HG02678 (cell line): ENCODE data around the gene CSNK1G3.
"Not testable (repeated sequence)": the region's sequence is repeated elsewhere in the genome, so short reads cannot be mapped to it uniquely, and the experiment has no call there.

ENCODE experiments used
- ATAC-seq: cut with Tn5 transposase; IDR thresholded peaks from one replicate; pipeline ENCODE4 v1.9.1; 2021; ENCODE audit warnings: mild to moderate bottlenecking, moderate library complexity; ENCODE audit not compliant: unreplicated experiment

CSNK1G3 gene

DNA sequence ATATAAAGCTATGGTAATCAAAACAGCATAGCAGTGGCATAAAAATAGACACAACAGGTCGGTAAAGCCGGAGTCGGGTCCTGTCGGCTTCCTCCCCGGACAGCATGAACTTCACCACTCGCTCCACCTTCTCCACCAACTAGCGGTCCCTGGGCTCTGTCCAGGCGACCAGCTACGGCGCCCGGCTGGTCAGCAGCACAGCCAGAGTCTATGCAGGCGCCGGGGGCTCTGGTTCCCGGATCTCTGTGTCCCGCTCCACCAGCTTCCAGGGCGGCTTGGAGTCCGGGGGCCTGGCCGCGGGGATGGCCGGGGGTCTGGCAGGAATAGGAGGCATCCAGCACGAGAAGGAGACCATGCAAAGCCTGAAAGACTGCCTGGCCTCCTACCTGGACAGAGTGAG, 124.0 kb downstream of the CSNK1G3 start:
- ATAC-seq: no peak

DNA sequence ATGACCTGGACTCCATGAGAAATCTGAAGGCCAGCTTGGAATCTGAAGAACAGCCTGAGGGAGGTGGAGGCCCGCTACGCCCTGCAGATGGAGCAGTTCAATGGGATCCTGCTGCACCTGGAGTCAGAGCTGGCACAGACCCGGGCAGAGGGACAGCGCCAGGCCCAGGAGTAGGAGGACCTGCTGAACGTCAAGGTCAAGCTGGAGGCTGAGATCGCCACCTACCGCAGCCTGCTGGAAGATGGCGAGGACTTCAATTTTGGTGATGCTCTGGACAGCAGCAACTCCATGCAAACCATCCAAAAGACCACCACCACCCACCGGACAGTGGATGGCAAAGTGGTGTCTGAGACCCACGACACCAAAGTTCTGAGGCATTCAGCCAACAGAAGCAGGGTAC, 125.1 kb downstream of the CSNK1G3 start:
- ATAC-seq: not testable (repeated sequence)

- ATAC-seq: no peak
These were observed 127.3 kb downstream of the CSNK1G3 start for GRCh38 chr5:123639244-123639643.

DNA sequence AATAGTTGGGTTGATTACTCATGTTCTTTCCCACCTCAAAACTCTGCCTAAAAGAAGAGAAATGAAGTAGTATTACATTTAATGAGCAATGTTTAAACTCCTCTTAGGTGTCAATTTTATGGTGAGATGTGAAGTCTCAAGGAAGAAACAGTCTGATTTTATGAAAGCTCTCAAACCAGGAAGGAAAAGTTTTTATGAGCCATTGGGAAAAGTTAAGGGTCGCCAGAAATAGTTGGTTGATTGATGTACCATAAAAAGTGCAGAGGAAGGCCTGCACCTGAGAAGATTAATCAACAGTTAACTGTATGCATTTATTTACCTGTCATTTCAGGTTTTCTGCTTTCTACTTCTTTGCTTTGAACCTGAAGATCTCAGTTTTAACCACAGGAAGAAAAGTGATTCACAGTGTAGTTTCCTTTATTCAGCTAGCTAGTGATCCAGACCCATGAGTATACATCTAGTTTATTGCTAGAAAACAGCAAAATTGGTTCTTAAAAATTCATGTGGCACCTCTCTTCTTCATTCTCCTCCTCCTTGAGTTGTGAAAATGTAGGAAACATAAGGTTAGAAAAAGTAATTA, 133.1 kb downstream of the CSNK1G3 start:
- no peak for ATAC-seq

- ATAC-seq: no peak
These were observed 135.1 kb downstream of the CSNK1G3 start for GRCh38 chr5:123647066-123647465.

- no peak for ATAC-seq
These were observed 139.3 kb downstream of the CSNK1G3 start for GRCh38 chr5:123651234-123651633.

- ATAC-seq: no peak
These were observed 147.0 kb downstream of the CSNK1G3 start for GRCh38 chr5:123659011-123659410.

DNA sequence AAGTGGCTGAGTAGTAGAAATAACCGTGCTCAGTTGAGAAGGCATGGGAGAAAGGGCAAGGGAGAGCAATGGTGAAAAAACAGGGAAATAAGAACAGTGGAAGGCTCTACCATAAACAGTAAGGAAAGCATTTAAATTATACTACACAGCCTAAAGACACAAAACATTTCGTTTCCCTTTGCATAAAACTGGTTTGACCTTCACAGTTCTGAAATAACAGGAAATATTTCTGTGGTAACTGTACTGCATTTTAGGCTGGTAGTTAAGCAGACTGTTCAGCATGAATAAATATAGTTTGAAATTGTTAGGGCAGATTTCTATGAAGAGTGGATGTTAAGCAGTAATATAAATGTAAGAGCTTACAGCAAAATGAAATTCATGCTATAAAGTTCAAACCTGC, 147.5 kb downstream of the CSNK1G3 start:
- ATAC-seq: no peak

DNA sequence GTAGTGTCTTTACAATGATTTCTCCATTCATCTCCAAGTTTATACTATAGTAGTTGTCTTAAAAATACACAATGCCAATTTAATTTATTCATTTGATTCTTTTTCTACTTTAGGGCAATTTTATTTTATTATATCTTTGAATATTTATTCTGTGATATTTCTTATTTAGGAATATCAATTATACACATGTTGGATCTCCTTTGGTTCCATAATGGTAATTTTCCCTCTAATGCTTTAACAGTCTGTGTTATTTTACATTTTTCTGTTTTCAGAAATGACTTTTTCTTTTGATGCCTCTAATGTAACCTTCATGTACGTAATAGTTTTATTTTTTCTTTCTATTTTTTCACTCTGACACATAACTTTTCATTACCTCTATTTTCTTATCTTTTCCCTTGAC, 153.0 kb downstream of the CSNK1G3 start:
- ATAC-seq: no peak

- ATAC-seq: no peak
These were observed 153.9 kb downstream of the CSNK1G3 start for GRCh38 chr5:123665822-123666371.
